ENCODE results near the gene ASB3. TPM values are rescaled to one million over a fixed set of nuclear protein-coding genes. Genes with fewer than 3 reads are reported as not detected.

The ASB3 gene
- total and polyA plus RNA-seq, 9 of the 15 experiments (the other 6 are each of a cell fraction or from before 2014, with no cell fraction given) = 13.6 to 35.3 (median 18.7) TPM

GRCh38 chr2:53786705-53787613, at the start of gene ASB3, which contains the start of gene ERLEC1 (continued):
- TF ChIP-seq CTCF (IDR thresholded peaks at IDR 0.05 in 2 of 3, conservative IDR thresholded peaks at IDR 0.05 in 1 of 3; ENCODE audit: insufficient read depth in 2 of 3, low read depth in 1 of 3, low read length in 3 of 3) (peak in 1 of 3 experiments; percentile 5; a peak in 1 of 6 replicates), RAD51 (IDR thresholded peaks at IDR 0.05; ENCODE audit: borderline replicate concordance, low read depth) (no peak), ZNF384 (IDR thresholded peaks at IDR 0.05; ENCODE audit: low read depth, low read length) (0 out of 2 replicates have a peak, but pooled peaks have one; percentile 18), HDGF (IDR thresholded peaks at IDR 0.05) (no peak), POLR2A (conservative IDR thresholded peaks at IDR 0.05) (peak; percentile 90), CBX5 (IDR thresholded peaks at IDR 0.05; ENCODE audit: borderline replicate concordance, low read depth) (0 out of 2 replicates have a peak, but pooled peaks have one; percentile 47), ZNF140 (CRISPR knock-in tag; IDR thresholded peaks at IDR 0.05) (no peak), MLLT1 (IDR thresholded peaks at IDR 0.05) (0 out of 4 replicates have a peak, but pooled peaks of 1 of the 2 experiments have one; percentile 27), CSDE1 (IDR thresholded peaks at IDR 0.05) (no peak), ESRRB (CRISPR knock-in tag; IDR thresholded peaks at IDR 0.05; ENCODE audit: borderline replicate concordance) (no peak), SLC30A9 (CRISPR knock-in tag; IDR thresholded peaks at IDR 0.05) (no peak), NR3C1 (CRISPR knock-in tag; IDR thresholded peaks at IDR 0.05) (no peak; the same call in 1 of the 2 replicates), ZBTB17 (CRISPR knock-in tag; IDR thresholded peaks at IDR 0.05) (peak; percentile 30; the same call in 1 of the 2 replicates), TGIF2 (CRISPR knock-in tag; IDR thresholded peaks at IDR 0.05) (0 out of 2 replicates have a peak, but pooled peaks have one; percentile 39), LCOR (CRISPR knock-in tag; IDR thresholded peaks at IDR 0.05) (peak; percentile 86; the same call in 1 of the 2 replicates), SMAD4 (CRISPR knock-in tag; conservative IDR thresholded peaks at IDR 0.05) (peak; percentile 81)
